Fibroblast of lung (primary cell): ENCODE data around the gene APBA2.
"Not testable (repeated sequence)": the region's sequence is repeated elsewhere in the genome, so short reads cannot be mapped to it uniquely, and the experiment has no call there.

Experiments used
- EZH2 ChIP-seq: IDR thresholded peaks from 2 replicates; pipeline ENCODE4 v1.5.1; 2012; ENCODE audit warnings: low read length, control low read depth, mild to moderate bottlenecking; ENCODE audit errors: missing control alignments
- TF ChIP-seq, protein P1 (sequence below), 2 donors: IDR thresholded peaks in 1 of 2; conservative IDR thresholded peaks in 1 of 2; 1 replicate in 1 of 2; 2 replicates in 1 of 2; pipeline ENCODE4 v1.5.1; 2011 to 2012; ENCODE audit warnings: low read length in 2 of 2, control low read depth in 1 of 2, inconsistent platforms in 1 of 2, low read depth in 1 of 2, mild to moderate bottlenecking in 1 of 2

DNA sequence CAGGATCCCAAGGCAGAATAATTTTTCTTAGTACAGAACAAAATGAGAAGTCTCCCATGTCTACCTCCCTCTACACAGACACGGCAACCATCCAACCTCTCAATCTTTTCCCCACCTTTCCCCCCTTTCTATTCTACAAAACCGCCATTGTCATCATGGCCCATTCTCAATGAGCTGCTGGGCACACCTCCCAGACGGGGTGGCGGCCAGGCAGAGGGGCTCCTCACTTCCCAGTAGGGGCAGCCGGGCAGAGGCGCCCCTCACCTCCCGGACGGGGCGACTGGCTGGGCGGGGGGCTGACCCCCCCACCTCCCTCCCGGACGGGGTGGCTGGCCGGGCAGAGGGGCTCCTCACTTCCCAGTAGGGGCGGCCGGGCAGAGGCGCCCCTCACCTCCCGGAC is 36.5 kb upstream of the APBA2 start:
- TF ChIP-seq, protein P1, sequence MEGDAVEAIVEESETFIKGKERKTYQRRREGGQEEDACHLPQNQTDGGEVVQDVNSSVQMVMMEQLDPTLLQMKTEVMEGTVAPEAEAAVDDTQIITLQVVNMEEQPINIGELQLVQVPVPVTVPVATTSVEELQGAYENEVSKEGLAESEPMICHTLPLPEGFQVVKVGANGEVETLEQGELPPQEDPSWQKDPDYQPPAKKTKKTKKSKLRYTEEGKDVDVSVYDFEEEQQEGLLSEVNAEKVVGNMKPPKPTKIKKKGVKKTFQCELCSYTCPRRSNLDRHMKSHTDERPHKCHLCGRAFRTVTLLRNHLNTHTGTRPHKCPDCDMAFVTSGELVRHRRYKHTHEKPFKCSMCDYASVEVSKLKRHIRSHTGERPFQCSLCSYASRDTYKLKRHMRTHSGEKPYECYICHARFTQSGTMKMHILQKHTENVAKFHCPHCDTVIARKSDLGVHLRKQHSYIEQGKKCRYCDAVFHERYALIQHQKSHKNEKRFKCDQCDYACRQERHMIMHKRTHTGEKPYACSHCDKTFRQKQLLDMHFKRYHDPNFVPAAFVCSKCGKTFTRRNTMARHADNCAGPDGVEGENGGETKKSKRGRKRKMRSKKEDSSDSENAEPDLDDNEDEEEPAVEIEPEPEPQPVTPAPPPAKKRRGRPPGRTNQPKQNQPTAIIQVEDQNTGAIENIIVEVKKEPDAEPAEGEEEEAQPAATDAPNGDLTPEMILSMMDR (conservative IDR thresholded peaks at IDR 0.05 in 1 of 2, IDR thresholded peaks at IDR 0.05 in 1 of 2; ENCODE audit: low read depth in 1 of 2, low read length in 2 of 2): not testable (repeated sequence)
- TF ChIP-seq EZH2: not testable (repeated sequence)
